DOHH2 (cell line): ENCODE results near the gene STK11.
A peak's percentile ranks its signal among the peaks of the same experiment; 100 is the strongest.

Experiments
- H3F3A ChIP-seq: fragments of 200-600 bp; sonication (generic), shearing (Covaris generic); 2 replicates; pipeline ENCODE4 v1.6.0; 2016; ENCODE audit warnings: antibody characterized with exemption, mild to moderate bottlenecking; ENCODE audit not compliant: control insufficient read depth, insufficient read depth
- H3K27ac ChIP-seq: fragments of 200-600 bp; sonication (generic); 2 replicates; pipeline ENCODE4 v1.5.1; 2014; ENCODE audit warnings: low read depth, mild to moderate bottlenecking, low read length, moderate library complexity
- H3K27me3 ChIP-seq: fragments of 200-600 bp; sonication (generic); 2 replicates; pipeline ENCODE4 v1.6.1; 2014; ENCODE audit warnings: mild to moderate bottlenecking, low read length, mixed read lengths; ENCODE audit not compliant: control insufficient read depth
- H3K36me3 ChIP-seq: fragments of 200-600 bp; sonication (generic); 2 replicates; pipeline ENCODE4 v1.6.1; 2014; ENCODE audit warnings: mild to moderate bottlenecking, low read length, moderate library complexity, mixed read lengths; ENCODE audit not compliant: control insufficient read depth
- H3K4me1 ChIP-seq: fragments of 200-600 bp; sonication (generic); 2 replicates; pipeline ENCODE4 v1.6.1; 2014; ENCODE audit warnings: mild to moderate bottlenecking, low read length, mixed read lengths; ENCODE audit not compliant: control insufficient read depth
- H3K4me2 ChIP-seq: fragments of 200-600 bp; sonication (generic); 2 replicates; pipeline ENCODE4 v1.6.0; 2014; ENCODE audit warnings: mild to moderate bottlenecking, low read length, moderate library complexity
- H3K4me3 ChIP-seq: fragments of 200-600 bp; sonication (generic); 2 replicates; pipeline ENCODE4 v1.5.1; 2014; ENCODE audit warnings: mild to moderate bottlenecking, low read length, mixed read lengths
- H3K79me2 ChIP-seq: fragments of 200-600 bp; sonication (generic); 2 replicates; pipeline ENCODE4 v1.6.1; 2014; ENCODE audit warnings: mild to moderate bottlenecking, low read length, mixed read lengths; ENCODE audit not compliant: control insufficient read depth
- H3K9me2 ChIP-seq: fragments of 200-600 bp; sonication (generic); replicated peaks from 2 replicates; pipeline ENCODE4 v1.6.1; 2014; ENCODE audit warnings: mild to moderate bottlenecking, low read length, mixed read lengths; ENCODE audit not compliant: control insufficient read depth
- H3K9me3 ChIP-seq: fragments of 200-600 bp; sonication (generic); 2 replicates; pipeline ENCODE4 v1.6.1; 2014; ENCODE audit warnings: antibody characterized with exemption, low read length, mixed read lengths; ENCODE audit not compliant: control insufficient read depth, insufficient read depth
- H4K20me1 ChIP-seq: fragments of 200-600 bp; sonication (generic); 2 replicates; pipeline ENCODE4 v1.6.0; 2014; ENCODE audit warnings: low read depth, mild to moderate bottlenecking, antibody characterized with exemption, low read length, moderate library complexity; ENCODE audit not compliant: control insufficient read depth, insufficient read depth
- CTCF ChIP-seq: fragments of 200-600 bp; sonication (generic); IDR thresholded peaks from one replicate; pipeline ENCODE4 v1.5.1; 2014; ENCODE audit warnings: antibody characterized with exemption, mild to moderate bottlenecking, low read depth, low read length; ENCODE audit not compliant: poor library complexity, severe bottlenecking
- EZH2phosphoT487 ChIP-seq: fragments of 200-600 bp; sonication (generic); IDR thresholded peaks from 2 replicates; pipeline ENCODE4 v1.6.1; 2017; ENCODE audit warnings: borderline replicate concordance, mild to moderate bottlenecking, antibody characterized with exemption, low read length, moderate library complexity, mixed read lengths

STK11 gene

GRCh38 chr19:1269065-1269477, 63.5 kb downstream of the STK11 start, which contains the start of gene CIRBP:
TSS of gene CIRBP (plus strand) at chr19:1269332. CDS start at chr19:1270934, 1,602 bp downstream.
- peaks cover 19% of the 10 kb centered on the region for H4K20me1 ChIP-seq
- H3K79me2 ChIP-seq = peaks cover 52% of the 10 kb centered on the region
- peaks cover 62% of the 10 kb centered on the region for H3F3A ChIP-seq
- H3K9me2 ChIP-seq = no peaks in the 10 kb centered on the region
- H3K27ac ChIP-seq = peak within 1 kb of the TSS; percentile 77
- TF ChIP-seq EZH2phosphoT487 (no peak), CTCF (no peak)
- no peaks in the 10 kb centered on the region for H3K9me3 ChIP-seq
- peak within 1 kb of the TSS; percentile 99 for H3K4me2 ChIP-seq
- H3K4me1 ChIP-seq = peaks cover 83% of the 10 kb centered on the region
- no peaks in the 10 kb centered on the region; the same call in 1 of the 2 replicates for H3K27me3 ChIP-seq
- peak within 1 kb of the TSS; percentile 97 for H3K4me3 ChIP-seq
- peaks cover 51% of the 10 kb centered on the region for H3K36me3 ChIP-seq

DNA sequence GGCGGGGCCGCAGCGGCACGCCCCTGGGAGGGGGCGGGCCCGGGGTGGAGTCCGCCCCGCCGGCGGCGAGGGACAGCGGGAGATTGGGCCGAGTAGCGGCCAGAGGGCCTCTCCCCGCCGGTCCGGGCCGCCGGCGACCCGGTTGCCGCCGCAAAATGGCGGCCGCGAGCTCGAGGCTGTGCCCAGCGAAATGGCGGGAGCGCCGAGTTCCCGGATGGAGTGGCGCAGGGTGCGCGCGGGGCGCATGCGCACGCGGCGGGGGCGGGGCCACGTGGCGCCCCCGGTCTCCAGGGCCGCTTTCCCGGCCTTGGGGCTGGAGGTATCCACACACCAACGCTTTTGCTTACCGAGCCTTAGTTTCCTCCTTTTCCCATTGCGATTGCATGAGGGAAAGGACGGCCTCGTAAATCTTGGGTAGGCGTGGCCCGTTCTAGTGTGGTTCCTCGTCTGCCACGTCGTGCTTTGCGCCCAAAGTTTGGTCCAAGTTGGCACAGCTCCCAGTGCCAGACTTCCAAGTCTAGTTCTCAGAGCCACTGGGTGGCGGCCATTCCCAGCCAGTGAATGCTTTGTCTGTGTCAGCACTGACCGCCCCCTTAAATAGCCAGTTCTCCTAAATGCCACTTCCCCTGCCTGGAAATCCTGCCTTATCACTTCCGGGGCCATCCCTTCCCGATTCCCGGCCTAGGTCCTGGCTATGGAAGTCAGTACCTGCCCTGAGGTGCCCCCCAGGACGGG, 64.1 kb downstream of the STK11 start:
- Histone ChIP-seq H3K9me3 (no peaks in the 10 kb centered on the region), H3K9me2 (no peaks in the 10 kb centered on the region), H3K4me2 (peak overlapping the region; percentile 99), H3K27me3 (no peaks in the 10 kb centered on the region; the same call in 1 of the 2 replicates), H4K20me1 (peaks cover 19% of the 10 kb centered on the region), H3K4me3 (peak overlapping the region; percentile 97), H3K27ac (peak overlapping the region; percentile 77), H3K79me2 (peaks cover 57% of the 10 kb centered on the region), H3F3A (peaks cover 59% of the 10 kb centered on the region), H3K4me1 (peaks cover 83% of the 10 kb centered on the region), H3K36me3 (peaks cover 51% of the 10 kb centered on the region)
- TF ChIP-seq CTCF = no peak
- TF ChIP-seq EZH2phosphoT487 = no peak

DNA sequence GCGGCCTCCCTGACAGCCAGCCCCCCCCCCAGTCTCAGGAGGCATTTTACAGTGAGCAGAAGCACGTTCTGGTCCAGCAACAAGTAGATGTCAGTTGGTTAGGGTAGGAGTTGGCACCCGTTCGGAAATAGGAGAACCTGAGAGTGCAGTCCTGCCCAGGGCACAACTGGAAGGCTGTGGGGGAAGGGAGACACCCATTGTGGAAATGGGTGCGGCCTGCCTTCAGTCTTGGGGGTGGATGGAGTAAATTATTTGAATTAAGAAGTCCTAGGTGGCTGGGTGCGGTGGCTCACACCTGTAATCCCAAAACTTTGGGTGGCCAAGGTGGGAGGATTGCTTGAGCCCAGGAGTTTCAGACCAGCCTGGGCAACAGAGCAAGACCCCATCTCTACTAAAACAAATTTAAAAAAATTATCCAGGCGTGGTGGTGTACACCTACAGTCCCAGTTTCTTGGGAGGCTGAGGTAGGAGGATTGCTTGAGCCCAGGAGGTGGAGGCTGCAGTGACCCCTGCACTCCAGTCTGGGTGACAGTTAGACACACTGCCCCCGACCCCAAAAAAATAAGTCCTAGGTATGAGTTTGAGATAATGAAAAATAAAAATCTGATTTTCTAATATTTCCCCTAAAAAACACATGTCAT, 64.8 kb downstream of the STK11 start:
- peak overlapping the region; percentile 97 for H3K4me3 ChIP-seq
- H3K9me2 ChIP-seq = no peaks in the 10 kb centered on the region
- peaks cover 57% of the 10 kb centered on the region for H3K36me3 ChIP-seq

More for the DNA sequence above, 64.8 kb downstream of the STK11 start:
- Histone ChIP-seq H3K27me3 (no peaks in the 10 kb centered on the region; the same call in 1 of the 2 replicates), H3K79me2 (peaks cover 60% of the 10 kb centered on the region), H3K27ac (peak overlapping the region; percentile 77), H3F3A (peaks cover 58% of the 10 kb centered on the region), H3K9me3 (no peaks in the 10 kb centered on the region), H3K4me2 (peak overlapping the region; percentile 99), H3K4me1 (peaks cover 81% of the 10 kb centered on the region), H4K20me1 (peaks cover 19% of the 10 kb centered on the region)
- TF ChIP-seq CTCF (no peak), EZH2phosphoT487 (no peak)
